ENCODE results near the gene SPATA31D4.
"Not testable (repeated sequence)": the region's sequence is repeated elsewhere in the genome, so short reads cannot be mapped to it uniquely, and the experiment has no call there.

Gene SPATA31D4

GRCh38 chr9:81928305-81928704 is at the start of gene SPATA31D4:
SPATA31D4 (plus strand) TSS chr9:81928428; CDS start chr9:81928514, 86 bp downstream.
- DNase-seq (ENCODE audit: low read depth): not testable (repeated sequence)

- DNase-seq (ENCODE audit: low read depth): no peak
Measured at GRCh38 chr9:81878530-81878929, 49.7 kb upstream of the SPATA31D4 start.

- DNase-seq (ENCODE audit: low read depth): no peak
Measured at GRCh38 chr9:81879501-81879916, 48.7 kb upstream of the SPATA31D4 start.

GRCh38 chr9:81885602-81886001 is 42.6 kb upstream of the SPATA31D4 start:
- DNase-seq (ENCODE audit: low read depth): no peak

GRCh38 chr9:81886665-81887064 is 41.6 kb upstream of the SPATA31D4 start:
- DNase-seq (ENCODE audit: low read depth): no peak

GRCh38 chr9:81890104-81890503 is 38.1 kb upstream of the SPATA31D4 start:
- DNase-seq (ENCODE audit: low read depth): no peak

GRCh38 chr9:81892440-81892839 is 35.8 kb upstream of the SPATA31D4 start:
- DNase-seq (ENCODE audit: low read depth): no peak

GRCh38 chr9:81893929-81894328 is 34.3 kb upstream of the SPATA31D4 start:
- DNase-seq (ENCODE audit: low read depth): no peak

GRCh38 chr9:81894891-81895290 is 33.3 kb upstream of the SPATA31D4 start:
- no peak for DNase-seq (ENCODE audit: low read depth)

- no peak for DNase-seq (ENCODE audit: low read depth)
Measured at GRCh38 chr9:81896070-81896469, 32.2 kb upstream of the SPATA31D4 start.

GRCh38 chr9:81898851-81899250 is 29.4 kb upstream of the SPATA31D4 start:
- no peak for DNase-seq (ENCODE audit: low read depth)

- no peak for DNase-seq (ENCODE audit: low read depth)
Measured at GRCh38 chr9:81902196-81902595, 26.0 kb upstream of the SPATA31D4 start.

GRCh38 chr9:81902626-81903025 is 25.6 kb upstream of the SPATA31D4 start:
- no peak for DNase-seq (ENCODE audit: low read depth)

- DNase-seq (ENCODE audit: low read depth): no peak
Measured at GRCh38 chr9:81906671-81907070, 21.6 kb upstream of the SPATA31D4 start.

- no peak for DNase-seq (ENCODE audit: low read depth)
Measured at GRCh38 chr9:81912135-81912534, 16.1 kb upstream of the SPATA31D4 start.

GRCh38 chr9:81915801-81916505 is 12.3 kb upstream of the SPATA31D4 start:
- no peak for DNase-seq (ENCODE audit: low read depth)

- DNase-seq (ENCODE audit: low read depth): not testable (repeated sequence)
Measured at GRCh38 chr9:81918507-81918906, 9.7 kb upstream of the SPATA31D4 start.

GRCh38 chr9:81930147-81930546 is 1.9 kb downstream of the SPATA31D4 start:
- not testable (repeated sequence) for DNase-seq (ENCODE audit: low read depth)

GRCh38 chr9:81933547-81933946 is 5.3 kb downstream of the SPATA31D4 start:
- not testable (repeated sequence) for DNase-seq (ENCODE audit: low read depth)

GRCh38 chr9:81943393-81943792 is 15.2 kb downstream of the SPATA31D4 start, which contains the start of gene SPATA31D3:
SPATA31D3 (plus strand) TSS chr9:81943500; CDS start chr9:81943586, 86 bp downstream.
- not testable (repeated sequence) for DNase-seq (ENCODE audit: low read depth)

GRCh38 chr9:81948650-81949049 is 20.4 kb downstream of the SPATA31D4 start:
- not testable (repeated sequence) for DNase-seq (ENCODE audit: low read depth)

- DNase-seq (ENCODE audit: low read depth): no peak
Measured at GRCh38 chr9:81953096-81953495, 24.9 kb downstream of the SPATA31D4 start.

GRCh38 chr9:81955625-81956024 is 27.4 kb downstream of the SPATA31D4 start:
- DNase-seq (ENCODE audit: low read depth): no peak

Data from stimulated activated CD8-positive, alpha-beta memory T cell treated with anti-CD3 and anti-CD28 coated beads, Interleukin-12 subunit alpha, Interleukin-12 subunit beta, amount 100 ng/mL, for 4 hours (primary cell).